Frontal cortex (tissue), 4 donors: Measurements from ENCODE around the gene SEC22C. TPM values are rescaled to one million over a fixed set of nuclear protein-coding genes. Genes with fewer than 3 reads are reported as not detected.
"Not testable (repeated sequence)": the region's sequence is repeated elsewhere in the genome, so short reads cannot be mapped to it uniquely, and the experiment has no call there.

ENCODE experiments used
- DNase-seq, 2 donors: peaks; one replicate each; pipeline ENCODE4 v3.0.0; 2012; ENCODE audit warnings: low spot score in 2 of 2
- FAIRE-seq: peaks from 2 replicates; lab custom pipeline; 2012; peaks lifted over from hg19 to GRCh38; lab: Jason Lieb, UNC
- total RNA-seq: library from RNA; depleted of rRNA; stranded (reverse); fragments of >200 nt; gene quantifications from one replicate; pipeline ENCODE4 v1.2.3, GENCODE V29; 2014
- donor health status: control.
- donor health status: control.
- donor health status: control.

The SEC22C gene
- total RNA-seq: 64.4 TPM

- FAIRE-seq (no peak), DNase-seq (peak; percentile 94 to 98)
These were observed at the start of gene SEC22C for GRCh38 chr3:42581709-42582473. TSS of gene SEC22C (minus strand) at chr3:42581967. CDS start at chr3:42569046, 12,921 bp downstream.

GRCh38 chr3:42613462-42613861, 31.7 kb upstream of the SEC22C start:
- FAIRE-seq (no peak), DNase-seq (no peak)

GRCh38 chr3:42612928-42613327, 31.2 kb upstream of the SEC22C start:
- DNase-seq (no peak), FAIRE-seq (no peak)

- FAIRE-seq (no peak), DNase-seq (no peak)
These were observed 30.4 kb upstream of the SEC22C start for GRCh38 chr3:42612217-42612616.

GRCh38 chr3:42610976-42611375, 29.2 kb upstream of the SEC22C start:
- FAIRE-seq: no peak

GRCh38 chr3:42608581-42608980, 26.8 kb upstream of the SEC22C start:
- FAIRE-seq: no peak
- no peak for DNase-seq

More at GRCh38 chr3:42610976-42611375, 29.2 kb upstream of the SEC22C start:
- no peak for DNase-seq

- no peak for FAIRE-seq
- no peak for DNase-seq
These were observed 23.9 kb upstream of the SEC22C start for GRCh38 chr3:42605546-42606173.

- DNase-seq: no peak
- FAIRE-seq: no peak
These were observed 21.2 kb upstream of the SEC22C start for GRCh38 chr3:42602961-42603360.

GRCh38 chr3:42601896-42602581, 20.3 kb upstream of the SEC22C start:
- DNase-seq (no peak), FAIRE-seq (no peak)

GRCh38 chr3:42600958-42601675, 19.4 kb upstream of the SEC22C start:
- no peak for FAIRE-seq

GRCh38 chr3:42600111-42600957, 18.6 kb upstream of the SEC22C start, which contains the start of gene NKTR:
TSS of gene NKTR (plus strand) at chr3:42600686. CDS start at chr3:42601007, 321 bp downstream.
- no peak for FAIRE-seq
- peak; percentile 81 to 84 for DNase-seq

More at GRCh38 chr3:42600958-42601675, 19.4 kb upstream of the SEC22C start:
- no peak for DNase-seq

GRCh38 chr3:42597098-42597497, 15.3 kb upstream of the SEC22C start:
- DNase-seq, FAIRE-seq: not testable (repeated sequence)

- no peak for FAIRE-seq
- no peak for DNase-seq
These were observed 13.9 kb upstream of the SEC22C start for GRCh38 chr3:42595682-42596081.

GRCh38 chr3:42593635-42594034, 11.9 kb upstream of the SEC22C start:
- DNase-seq (no peak), FAIRE-seq (no peak)

- DNase-seq (no peak), FAIRE-seq (no peak)
These were observed 10.0 kb upstream of the SEC22C start for GRCh38 chr3:42591811-42592210.

- DNase-seq: no peak
- no peak for FAIRE-seq
These were observed 9.4 kb upstream of the SEC22C start for GRCh38 chr3:42590989-42591756.

GRCh38 chr3:42589382-42590109, 7.8 kb upstream of the SEC22C start:
- FAIRE-seq: no peak
- DNase-seq: no peak

GRCh38 chr3:42588625-42589024, 6.9 kb upstream of the SEC22C start:
- DNase-seq: no peak
- no peak for FAIRE-seq
